A549 (cell line): ENCODE results near the gene C17orf113. TPM values are rescaled to one million over a fixed set of nuclear protein-coding genes. Genes with fewer than 3 reads are reported as not detected.

Experiments used
- ATAC-seq, 2 experiments: fragments of 200-7000 bp in 1 of 2; fragments of >200 bp in 1 of 2; cut with Nextera tagmentation in 1 of 2; cut with Tn5 transposase in 1 of 2; 3 replicates each; pipeline versions ENCODE4 v1.8.0 to v1.9.1; 2018 to 2020; ENCODE audit warnings: mild to moderate bottlenecking in 1 of 2, moderate library complexity in 1 of 2
- CTCF ChIA-PET: fragments of 300-600 bp; sonication (Branson Sonifier 250); formaldehyde crosslinking; extraction: SDS; loops from one replicate; lab custom pipeline; 2021; ENCODE audit warnings: antibody characterized with exemption, inconsistent platforms; lab: Yijun Ruan, JAX
- POLR2A ChIA-PET: fragments of 350-600 bp; formaldehyde crosslinking; extraction: SDS; loops from one replicate; lab custom pipeline; 2021; ENCODE audit warnings: antibody characterized with exemption, inconsistent platforms; lab: Yijun Ruan, JAX
- DNase-seq, 2 experiments: peaks; one replicate each; pipeline versions ENCODE4 v3.0.0 to v3.0.0-alpha.2; 2011 to 2016; ENCODE audit warnings: low read depth in 1 of 2, low spot score in 1 of 2
- FAIRE-seq: peaks from 2 replicates; lab custom pipeline; 2011; peaks lifted over from hg19 to GRCh38; lab: Jason Lieb, UNC
- H3K27ac ChIP-seq, 2 experiments: fragments of >200 bp; sonication (Bioruptor Twin); formaldehyde crosslinking; 3 replicates each; pipeline ENCODE4 v1.5.1; 2016 to 2017
- H3K4me1 ChIP-seq: fragments of >200 bp; sonication (Bioruptor Twin); formaldehyde crosslinking; 3 replicates; pipeline ENCODE4 v1.6.1; 2016
- H3K4me2 ChIP-seq: fragments of >200 bp; sonication (Bioruptor Twin); formaldehyde crosslinking; 3 replicates; pipeline ENCODE4 v1.6.1; 2016
- H3K4me3 ChIP-seq: fragments of >200 bp; sonication (Bioruptor Twin); formaldehyde crosslinking; 3 replicates; pipeline ENCODE4 v1.5.1; 2016
- H3K9me3 ChIP-seq: fragments of >200 bp; sonication (Bioruptor Twin); formaldehyde crosslinking; 3 replicates; pipeline ENCODE4 v1.6.1; 2016
- BHLHE40 ChIP-seq: IDR thresholded peaks from 2 replicates; pipeline ENCODE4 v1.6.1; 2012; ENCODE audit warnings: low read depth, low read length, inconsistent platforms
- CTCF ChIP-seq: fragments of >200 bp; sonication (Bioruptor Twin); formaldehyde crosslinking; IDR thresholded peaks from 3 replicates; pipeline ENCODE4 v1.5.1; 2016
- EHMT2 ChIP-seq: fragments of 200-600 bp; sonication (generic); IDR thresholded peaks from 2 replicates; pipeline ENCODE4 v1.6.1; 2016; ENCODE audit warnings: antibody characterized with exemption, low read depth, mild to moderate bottlenecking, moderate library complexity
- ESRRA ChIP-seq: fragments of 150-350 bp; IDR thresholded peaks from 2 replicates; pipeline ENCODE4 v1.6.1; 2014; ENCODE audit warnings: mild to moderate bottlenecking, low read length, borderline replicate concordance
- FOSB ChIP-seq: fragments of 250-450 bp; sonication (Bioruptor Pico); IDR thresholded peaks from 2 replicates; pipeline ENCODE4 v1.5.0; 2020; ENCODE audit warnings: mild to moderate bottlenecking, moderate library complexity
- FOXS1 ChIP-seq: fragments of 250-450 bp; sonication (Bioruptor Pico); IDR thresholded peaks from 2 replicates; pipeline ENCODE4 v1.5.0; 2020; ENCODE audit warnings: mild to moderate bottlenecking, moderate library complexity
- GATA3 ChIP-seq: IDR thresholded peaks from 2 replicates; pipeline ENCODE4 v1.6.1; 2012; ENCODE audit warnings: borderline replicate concordance
- HEYL ChIP-seq: fragments of 250-450 bp; sonication (Bioruptor Pico); IDR thresholded peaks from 2 replicates; pipeline ENCODE4 v1.8.0; 2021; ENCODE audit warnings: mild to moderate bottlenecking, moderate library complexity
- HMGXB4 ChIP-seq: fragments of 250-450 bp; sonication (Bioruptor Pico); IDR thresholded peaks from 2 replicates; pipeline ENCODE4 v1.5.0; 2021; ENCODE audit warnings: mild to moderate bottlenecking, moderate library complexity, borderline replicate concordance
- HOXA7 ChIP-seq: fragments of 250-450 bp; sonication (Bioruptor Pico); IDR thresholded peaks from 2 replicates; pipeline ENCODE4 v1.5.0; 2020; ENCODE audit warnings: mild to moderate bottlenecking, moderate library complexity
- JUNB ChIP-seq: fragments of >200 bp; sonication (Bioruptor Twin); formaldehyde crosslinking; IDR thresholded peaks from 2 replicates; pipeline ENCODE4 v1.6.1; 2016
- KDM5A ChIP-seq: fragments of 200-600 bp; sonication (generic); IDR thresholded peaks from 2 replicates; pipeline ENCODE4 v1.6.1; 2016; ENCODE audit warnings: antibody characterized with exemption, mild to moderate bottlenecking
- PHF8 ChIP-seq: fragments of 200-600 bp; sonication (generic); IDR thresholded peaks from 2 replicates; pipeline ENCODE4 v1.6.1; 2016; ENCODE audit warnings: low read depth, mild to moderate bottlenecking, antibody characterized with exemption, moderate library complexity, borderline replicate concordance
- POLR2AphosphoS2 ChIP-seq: conservative IDR thresholded peaks from 2 replicates; pipeline ENCODE4 v1.6.1; 2012; ENCODE audit warnings: low read length, improper control_type of control experiment, inconsistent platforms
- RCOR1 ChIP-seq: fragments of 150-350 bp; IDR thresholded peaks from 2 replicates; pipeline ENCODE4 v1.6.1; 2014; ENCODE audit warnings: antibody characterized with exemption, low read length, low read depth
- RFX5 ChIP-seq: fragments of 450-650 bp; IDR thresholded peaks from 2 replicates; pipeline ENCODE4 v1.7.1; 2014; ENCODE audit warnings: antibody characterized with exemption, mild to moderate bottlenecking, moderate library complexity
- RNF2 ChIP-seq: fragments of 200-600 bp; sonication (generic); IDR thresholded peaks from 2 replicates; pipeline ENCODE4 v1.6.1; 2016; ENCODE audit warnings: low read depth, mild to moderate bottlenecking, antibody characterized with exemption, moderate library complexity, borderline replicate concordance
- SMC3 ChIP-seq: fragments of >200 bp; sonication (Bioruptor Twin); formaldehyde crosslinking; IDR thresholded peaks from 3 replicates; pipeline ENCODE4 v1.6.1; 2018; ENCODE audit warnings: inconsistent platforms
- TP53 ChIP-seq: fragments of 250-450 bp; sonication (Bioruptor Pico); IDR thresholded peaks from 2 replicates; pipeline ENCODE4 v1.5.0; 2021; ENCODE audit warnings: mild to moderate bottlenecking, moderate library complexity
- USF2 ChIP-seq: fragments of 450-650 bp; IDR thresholded peaks from 2 replicates; pipeline ENCODE4 v1.6.1; 2014; ENCODE audit warnings: antibody characterized with exemption
- ZC3H11A ChIP-seq: fragments of 450-650 bp; IDR thresholded peaks from 2 replicates; pipeline ENCODE4 v1.6.1; 2014; ENCODE audit warnings: antibody characterized with exemption, mild to moderate bottlenecking
- WGBS: methylation state at CpG from one replicate; pipeline ENCODE4 v1.1.6; 2017; ENCODE audit errors: missing lambda C conversion rate; 5-methylcytosine and 5-hydroxymethylcytosine counted together
- polyA plus RNA-seq, 4 experiments: library from polyadenylated mRNA; depleted of rRNA in 3 of 4; stranded (reverse); fragments of >200 nt; fragmentation: RNase III in 1 of 4; extraction: RNeasy Plus Mini Kit Qiagen cat#74134 plus additional on column Dnase treatment in 1 of 4; gene quantifications; 2 replicates in 3 of 4; 3 replicates in 1 of 4; pipeline ENCODE4 v1.2.3, GENCODE V29; 2011 to 2017

C17orf113 gene
- polyA plus RNA-seq, 2 of the 4 experiments (the other 2 are of a cell fraction), result 0.67 to 1.0 TPM

- CTCF ChIA-PET, result interaction anchor here (1.3 to 16.9 kb wide), 6 partner anchors 10 to 459 kb away, joined by 3 to 454 read pairs (median 6); partner anchors contain the start of genes DHX58, KAT2A, NKIRAS2 and ZNF385C
Measured at GRCh38 chr17:42058063-42058462, 7.7 kb upstream of the C17orf113 start.

GRCh38 chr17:42056635-42057034 lies 6.2 kb upstream of the C17orf113 start:
- H3K4me2 ChIP-seq, result no peak overlapping the region
- ChIA-PET CTCF (interaction anchor here (0.6 to 16.9 kb wide), 8 partner anchors 9 to 124 kb away, joined by 3 to 454 read pairs (median 7); partner anchors contain the start of genes DHX58, KAT2A, NKIRAS2 and ZNF385C), POLR2A (no interaction called here)
- DNase-seq (no peak), FAIRE-seq (no peak), ATAC-seq (no peak)
- H3K9me3 ChIP-seq, result no peaks in the 10 kb centered on the region
- 72% methylated on average over 3 of the region's 3 CpGs for WGBS
- TF ChIP-seq KDM5A (no peak), RCOR1 (no peak), HEYL (CRISPR knock-in tag) (no peak), CTCF (no peak), USF2 (no peak), ESRRA (no peak), FOSB (CRISPR knock-in tag) (no peak)
- no peak overlapping the region for H3K4me3 ChIP-seq
- no peak overlapping the region for H3K27ac ChIP-seq
- H3K4me1 ChIP-seq, result no peaks in the 10 kb centered on the region

More at GRCh38 chr17:42058063-42058462, 7.7 kb upstream of the C17orf113 start:
- POLR2A ChIA-PET, result no interaction called here
- Histone ChIP-seq H3K27ac (no peak overlapping the region), H3K4me1 (no peaks in the 10 kb centered on the region), H3K4me2 (no peak overlapping the region), H3K4me3 (no peak overlapping the region), H3K9me3 (no peaks in the 10 kb centered on the region)
- WGBS, result 77% methylated on average over 7 of the region's 7 CpGs
- no peak for TF ChIP-seq HOXA7
- no peak for TF ChIP-seq RCOR1
- TF ChIP-seq GATA3, result no peak
- TF ChIP-seq FOSB (CRISPR knock-in tag), result no peak
- TF ChIP-seq RNF2, result no peak
- TF ChIP-seq HMGXB4, result no peak
- no peak for TF ChIP-seq TP53 (CRISPR knock-in tag)
- FAIRE-seq, result no peak
- no peak for DNase-seq
- no peak for ATAC-seq

- Histone ChIP-seq H3K27ac (no peak overlapping the region), H3K4me1 (peaks cover 7% of the 10 kb centered on the region; the same call in 1 of the 3 replicates), H3K4me3 (no peak overlapping the region), H3K9me3 (no peaks in the 10 kb centered on the region), H3K4me2 (no peak overlapping the region)
- POLR2A ChIA-PET, result no interaction called here
- TF ChIP-seq RFX5, result no peak
- no peak for TF ChIP-seq EHMT2
- no peak for TF ChIP-seq KDM5A
- no peak for TF ChIP-seq BHLHE40
- TF ChIP-seq PHF8, result no peak
- TF ChIP-seq SMC3, result no peak
- TF ChIP-seq HEYL (CRISPR knock-in tag), result no peak
- no peak for TF ChIP-seq JUNB
- TF ChIP-seq FOXS1 (CRISPR knock-in tag), result no peak
- TF ChIP-seq HOXA7, result no peak
- no peak for TF ChIP-seq ZC3H11A
- TF ChIP-seq POLR2AphosphoS2, result no peak
- TF ChIP-seq USF2, result no peak
- FAIRE-seq (no peak), DNase-seq (no peak), ATAC-seq (no peak; a peak in 1 of 6 replicates)
- CTCF ChIA-PET, result interaction anchor here (0.8 to 16.9 kb wide), 9 partner anchors 10 to 472 kb away, joined by 3 to 454 read pairs (median 7); partner anchors contain the start of genes DHX58, KAT2A and ZNF385C
- WGBS, result 43% methylated on average over 6 of the region's 6 CpGs
Measured at GRCh38 chr17:42055496-42055895, 5.1 kb upstream of the C17orf113 start.
